RPMI8226 (cell line): ENCODE measurements around the gene HSDL1.

Source experiments
- DNase-seq: peaks from one replicate; pipeline ENCODE4 v3.0.0-alpha.2; 2015

Gene HSDL1

DNA sequence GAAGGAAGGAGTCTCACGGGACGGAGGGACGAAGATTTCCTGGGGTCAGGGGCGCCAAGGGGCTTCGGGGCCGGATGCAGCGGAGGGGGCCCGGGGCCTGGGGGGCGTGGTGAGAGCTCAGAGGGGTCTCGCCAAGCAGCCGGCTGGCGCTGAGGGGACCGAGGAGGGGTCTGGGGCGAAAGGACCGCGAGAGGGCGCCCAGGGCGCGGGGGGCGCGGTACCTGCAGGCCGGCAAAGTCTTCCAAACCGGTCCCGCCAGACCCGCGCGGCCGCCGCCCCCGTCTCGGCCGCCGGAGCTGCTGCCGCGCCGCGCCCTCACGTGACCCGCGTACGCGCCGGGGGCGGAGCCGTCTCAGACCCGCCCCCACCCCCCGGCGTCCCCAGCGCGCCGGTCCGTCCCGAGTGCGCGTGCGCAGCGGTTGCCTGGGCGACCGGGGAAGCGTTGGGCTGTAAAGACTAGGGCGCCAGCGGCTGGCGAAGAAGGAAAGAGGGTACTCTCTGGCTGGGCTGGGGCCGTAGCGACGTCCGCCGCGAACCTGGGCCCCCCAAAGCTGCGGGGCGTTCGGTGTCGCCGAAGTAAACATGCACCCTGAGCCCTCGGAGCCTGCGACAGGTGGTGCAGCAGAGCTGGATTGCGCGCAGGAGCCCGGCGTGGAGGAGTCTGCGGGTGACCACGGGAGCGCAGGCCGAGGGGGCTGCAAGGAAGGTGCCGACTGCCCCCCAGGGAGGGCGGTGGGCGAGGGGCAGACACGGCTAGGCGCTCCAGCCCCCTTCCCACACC lies at the start of gene HSDL1, which contains the start of gene DNAAF1:
Gene HSDL1, minus strand, starts transcription at position 319 of the 781 bp plus-strand sequence. CDS start 13,856 bp downstream, outside the sequence.
Gene DNAAF1, plus strand, starts transcription at position 450 of the 781 bp plus-strand sequence. Its CDS starts 133 bp downstream, at position 583.
- peak; percentile 89 for DNase-seq

DNA sequence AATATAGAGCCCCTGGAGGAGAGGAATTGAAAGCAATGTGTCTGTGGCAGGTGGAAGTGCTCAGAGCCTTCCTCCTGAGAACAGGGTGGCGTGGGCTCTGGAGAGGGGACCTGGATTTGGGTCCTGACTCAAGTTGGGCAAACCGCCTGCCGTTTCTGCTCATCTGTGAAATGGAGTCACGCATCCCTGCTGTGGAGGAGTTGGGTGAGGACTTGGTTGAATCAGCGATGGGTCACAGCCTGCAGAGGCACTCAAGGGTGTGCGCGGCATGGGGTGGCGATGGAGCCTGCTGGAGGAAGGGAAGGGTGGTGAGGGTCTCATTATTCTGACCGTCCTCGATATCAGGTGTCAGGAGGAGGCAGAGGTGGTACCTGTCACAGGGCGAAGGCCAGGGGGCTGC lies 49.0 kb upstream of the HSDL1 start:
- DNase-seq = no peak

DNA sequence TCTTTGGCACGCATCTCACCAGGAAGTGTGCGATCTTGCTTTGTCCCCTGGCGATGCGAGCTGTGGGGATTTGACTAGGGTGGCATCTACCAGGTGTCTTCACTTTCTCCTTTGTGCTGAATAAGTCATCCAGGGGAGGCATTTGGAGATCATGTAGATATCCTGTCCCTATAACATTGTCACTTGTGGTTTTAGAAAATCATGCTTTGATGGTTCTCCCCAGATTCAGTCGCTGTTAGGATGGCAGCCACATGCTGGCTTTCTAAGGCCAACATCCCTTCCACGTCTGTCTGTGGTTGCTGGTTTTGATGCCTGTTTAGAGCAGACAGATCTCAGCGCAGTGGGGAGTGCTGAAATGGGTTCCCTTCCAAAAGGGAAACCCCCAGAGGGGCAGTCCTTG lies 48.5 kb upstream of the HSDL1 start:
- no peak for DNase-seq

DNA sequence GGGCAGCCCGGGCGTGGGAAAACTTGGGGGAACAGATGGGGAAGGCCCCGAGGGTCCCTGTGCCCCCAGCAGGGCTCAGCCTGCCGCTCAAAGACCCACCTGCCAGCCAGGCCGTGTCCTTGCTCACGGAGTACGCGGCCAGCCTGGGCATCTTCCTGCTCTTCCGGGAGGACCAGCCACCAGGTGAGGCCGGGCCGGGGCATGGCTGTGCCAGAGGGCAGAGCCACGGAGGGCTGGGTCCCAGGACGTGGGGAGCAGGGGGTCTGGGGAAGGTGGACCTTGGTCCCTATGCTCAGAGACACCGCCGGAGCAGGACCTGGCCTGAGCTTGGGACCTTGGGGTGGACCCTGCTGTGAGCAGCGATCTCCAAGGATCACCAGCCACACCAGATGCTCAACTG lies 46.5 kb upstream of the HSDL1 start:
- DNase-seq = no peak

- DNase-seq = no peak
Observed at GRCh38 chr16:84190731-84191388, 45.9 kb upstream of the HSDL1 start, which contains the start of gene ADAD2. ADAD2 (plus strand) TSS chr16:84191157; CDS start chr16:84191231, 74 bp downstream.

- DNase-seq = peak; percentile 92
Observed at GRCh38 chr16:84186685-84187437, 41.9 kb upstream of the HSDL1 start, which contains the start of gene TAF1C. TAF1C (minus strand) TSS chr16:84187057; CDS start chr16:84184988, 2,069 bp downstream.

DNA sequence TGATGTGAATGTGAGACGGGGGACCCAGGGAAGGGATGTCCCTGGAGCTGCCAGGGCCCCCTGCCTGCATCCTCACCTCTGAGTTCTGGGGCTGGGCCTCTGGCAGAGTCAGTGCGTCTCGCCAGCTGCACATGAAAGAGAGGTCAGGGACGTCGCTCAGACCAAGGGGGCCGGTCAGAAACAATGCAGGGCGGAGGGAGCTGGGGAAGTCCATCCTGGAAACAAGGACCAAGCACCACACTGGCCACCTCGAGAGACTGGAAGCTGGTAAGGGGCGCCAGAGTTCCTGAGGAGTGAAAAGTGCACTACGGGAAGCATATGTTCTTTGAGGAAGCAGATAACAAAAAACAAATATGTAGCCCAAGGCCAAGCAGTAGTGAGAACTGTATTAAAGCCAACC lies 39.8 kb upstream of the HSDL1 start:
- DNase-seq = no peak

DNA sequence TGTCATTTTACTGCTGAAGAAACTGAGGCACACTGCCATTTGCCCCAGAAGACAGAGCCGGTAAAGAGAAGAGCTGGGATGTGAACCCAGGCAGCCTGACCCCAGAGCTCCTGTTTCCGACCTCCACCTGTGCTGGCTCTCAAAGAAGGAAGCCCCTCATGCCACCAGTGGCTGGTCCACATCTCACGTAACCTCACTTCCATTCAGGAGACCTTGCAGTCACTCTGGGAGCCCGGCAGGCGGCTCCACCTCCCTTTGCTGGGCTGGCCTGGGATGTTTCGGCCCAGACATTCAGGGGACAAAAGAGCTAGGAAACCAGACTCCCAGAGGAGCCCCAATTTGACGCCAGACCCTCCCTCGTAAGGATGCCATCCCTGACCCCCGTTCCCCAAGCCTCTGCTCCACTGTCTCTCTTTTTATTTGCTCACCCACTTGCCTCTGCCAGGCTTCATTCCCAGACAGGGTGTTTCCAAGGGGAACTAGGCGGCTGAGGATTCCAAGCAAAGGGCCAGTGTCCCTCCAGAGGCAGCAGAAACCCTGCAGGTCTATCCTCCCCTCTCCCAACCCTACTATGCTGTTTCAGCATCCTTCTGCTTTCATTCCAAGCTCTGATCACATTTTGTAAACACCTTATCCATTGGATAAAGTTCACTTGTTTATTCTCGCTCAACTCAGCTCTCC lies 39.1 kb upstream of the HSDL1 start:
- DNase-seq = no peak

GRCh38 chr16:84183572-84183875 lies 38.5 kb upstream of the HSDL1 start:
- no peak for DNase-seq

DNA sequence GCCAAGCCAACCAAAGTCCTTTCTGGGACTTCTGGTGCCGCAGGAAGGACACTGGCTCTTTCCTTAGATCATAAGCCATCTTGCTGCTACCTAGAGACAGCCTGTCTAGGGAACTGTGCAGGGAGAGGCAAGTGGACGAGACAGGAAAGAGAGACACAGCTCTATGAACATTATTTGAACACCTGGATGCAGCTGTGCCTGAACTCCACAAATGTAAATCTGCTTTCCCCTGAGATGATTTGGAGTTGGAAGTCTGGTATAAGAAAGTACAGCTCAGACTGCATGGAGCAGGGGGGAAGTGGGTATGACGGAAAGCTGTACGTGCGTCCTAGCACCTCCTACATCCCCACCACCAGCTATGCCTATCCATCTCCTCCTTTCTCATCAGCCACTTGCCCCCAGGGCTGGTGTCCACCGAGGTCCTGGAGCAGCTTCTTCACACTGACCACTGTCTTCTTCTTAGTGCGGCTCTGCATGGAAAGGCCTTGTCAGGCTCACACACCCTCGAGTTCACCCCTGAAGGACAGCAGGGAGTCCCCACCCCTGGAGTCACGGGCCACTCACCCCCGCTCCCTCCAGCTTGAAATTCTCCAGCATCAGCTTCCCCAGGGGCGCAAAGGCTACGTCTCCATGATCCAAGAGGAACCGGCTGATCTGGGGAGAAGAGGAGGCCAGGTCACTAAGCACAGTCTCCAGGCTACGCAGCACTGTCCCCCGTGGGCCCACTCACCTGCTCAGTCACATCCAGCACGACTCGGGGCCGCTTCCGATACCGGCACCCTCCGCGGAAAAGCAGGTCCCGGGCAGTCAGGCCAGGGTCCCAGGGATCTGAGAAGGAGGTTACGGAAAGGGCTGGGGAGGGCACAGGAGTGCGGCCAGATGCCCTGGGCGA lies 37.9 kb upstream of the HSDL1 start:
- no peak for DNase-seq

DNA sequence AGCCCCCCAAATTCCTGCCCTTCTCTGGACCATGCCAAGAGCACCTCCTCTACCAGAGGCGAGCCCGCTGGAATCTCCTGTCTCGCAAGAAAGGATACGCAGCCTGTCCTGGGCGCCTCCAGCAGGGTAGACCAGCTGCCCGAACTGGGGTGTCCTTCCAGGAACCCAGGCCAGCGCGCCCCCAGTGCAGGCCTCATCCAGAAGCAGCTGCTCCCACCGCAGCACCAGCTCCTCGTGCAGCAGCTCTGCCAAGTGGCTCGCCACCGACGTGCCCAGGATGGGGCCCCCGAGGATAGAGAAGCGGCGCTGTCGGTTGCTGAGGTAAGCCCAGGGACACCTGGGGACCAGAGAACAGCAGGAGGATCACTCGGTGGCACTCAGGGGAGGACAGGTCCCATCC lies 37.1 kb upstream of the HSDL1 start:
- no peak for DNase-seq

DNA sequence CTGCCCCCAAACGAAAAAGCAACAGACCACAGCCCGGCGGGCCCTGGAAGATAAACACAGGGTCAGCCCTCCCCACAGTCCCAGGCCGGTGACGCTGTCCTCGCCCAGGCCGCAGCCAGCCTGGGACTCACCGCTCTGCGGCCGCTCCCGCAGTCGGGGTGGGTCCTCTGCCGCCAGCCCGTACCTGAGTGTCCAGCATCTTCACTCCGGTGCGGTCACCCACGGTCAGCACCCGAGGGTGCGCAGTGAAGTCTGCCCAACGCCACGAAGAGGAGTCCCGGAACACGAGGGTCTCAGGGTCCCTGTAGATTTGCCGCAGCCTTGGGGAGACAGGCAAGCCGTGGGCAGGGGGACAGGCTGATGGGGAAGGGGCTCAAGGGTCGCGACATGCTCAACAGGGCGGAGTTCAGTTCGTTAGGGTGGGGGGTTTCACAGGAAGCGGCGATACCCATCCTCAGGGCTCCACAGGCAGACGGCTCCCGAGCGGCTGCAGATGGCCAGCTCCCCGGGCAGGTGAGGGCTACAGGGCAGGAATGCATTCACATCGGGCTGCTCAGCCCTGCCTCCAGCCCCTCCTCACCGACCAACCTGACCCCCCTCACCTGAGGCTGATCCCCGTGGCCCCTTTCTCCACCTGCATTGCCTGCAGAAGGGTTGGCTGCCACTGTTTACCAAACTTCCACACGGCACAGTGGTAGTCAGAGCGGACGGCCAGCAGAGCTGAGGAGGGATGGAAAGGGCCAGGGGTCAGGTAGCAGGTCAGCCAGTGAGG lies 36.4 kb upstream of the HSDL1 start:
- no peak for DNase-seq

GRCh38 chr16:84180519-84181140 lies 35.7 kb upstream of the HSDL1 start:
- DNase-seq = no peak

DNA sequence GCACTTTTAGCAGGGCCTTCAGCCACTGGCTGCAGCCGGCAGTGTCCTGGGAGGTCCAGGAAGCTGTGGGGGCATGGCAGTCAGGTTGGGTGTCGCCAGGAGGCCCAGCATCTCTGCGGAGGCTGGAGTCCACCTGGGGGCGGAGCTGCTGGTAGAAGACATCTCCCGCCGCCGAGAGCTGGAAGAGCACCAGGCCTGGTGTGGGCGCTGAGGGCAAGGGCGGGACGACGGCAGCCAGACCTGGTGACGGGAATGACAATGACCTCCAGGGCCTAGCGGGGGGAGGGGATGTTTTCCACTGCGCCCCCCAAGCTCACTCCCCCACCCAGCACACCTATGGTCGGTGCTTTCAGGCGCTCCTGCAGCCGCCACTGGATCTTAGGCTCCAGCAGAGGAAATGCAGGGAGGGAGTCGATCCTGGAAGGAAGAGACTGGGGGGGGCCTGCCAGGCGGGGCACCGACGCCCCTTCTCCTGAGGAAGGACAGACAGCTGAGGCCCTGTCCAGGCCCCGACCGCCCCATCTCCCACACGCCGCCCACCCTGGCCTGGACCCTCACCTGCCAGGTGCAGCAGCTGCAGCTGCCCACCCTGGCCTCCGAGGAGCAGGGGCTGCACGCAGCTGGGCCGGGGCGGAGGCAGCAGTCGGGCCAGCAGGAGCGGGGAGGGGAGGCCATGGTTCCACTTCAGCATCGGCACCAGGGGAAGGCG lies 34.8 kb upstream of the HSDL1 start:
- DNase-seq = no peak

GRCh38 chr16:84178892-84179611 lies 34.1 kb upstream of the HSDL1 start:
- no peak for DNase-seq

GRCh38 chr16:84178146-84178765 lies 33.3 kb upstream of the HSDL1 start:
- DNase-seq = no peak

DNA sequence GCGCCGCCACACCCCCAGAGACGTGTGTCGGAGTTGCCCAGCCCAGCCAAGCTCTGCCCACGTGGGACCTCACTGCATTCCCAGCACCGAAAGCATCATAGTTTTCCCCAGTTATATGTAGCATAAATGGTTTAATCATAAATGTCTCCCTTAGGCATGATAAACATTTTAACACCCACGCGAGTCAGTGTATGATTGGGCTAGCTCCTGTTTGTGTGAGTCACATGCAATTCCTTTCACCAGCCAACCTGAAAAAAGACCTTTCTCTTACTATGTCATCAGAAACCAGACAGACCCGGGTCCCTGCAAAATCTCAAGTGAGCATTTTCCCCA lies 32.7 kb upstream of the HSDL1 start:
- DNase-seq = no peak

- no peak for DNase-seq
Observed at GRCh38 chr16:84176192-84177053, 31.4 kb upstream of the HSDL1 start.
